Common myeloid progenitor, CD34-positive (primary cell): ENCODE measurements around the gene ZC3H11A.
"Not testable (repeated sequence)": the region's sequence is repeated elsewhere in the genome, so short reads cannot be mapped to it uniquely, and the experiment has no call there.

Experiments used
- CTCF ChIA-PET: fragments of 350-600 bp; sonication (Branson Sonifier 250); formaldehyde crosslinking; loops from one replicate; lab custom pipeline; 2021; ENCODE audit warnings: antibody characterized with exemption; lab: Charles Lee
- POLR2A ChIA-PET: fragments of 350-600 bp; sonication (Branson Sonifier 250); formaldehyde crosslinking; loops from one replicate; lab custom pipeline; 2021; ENCODE audit warnings: antibody characterized with exemption; lab: Charles Lee
- DNase-seq, 3 donors: peaks; one replicate each; pipeline versions ENCODE4 v3.0.0 to v3.0.0-alpha.2; 2013
- H3K27ac ChIP-seq, 2 experiments: 1 replicate in 1 of 2; 2 replicates in 1 of 2; pipeline ENCODE4 v1.7.0; 2013; ENCODE audit warnings: inconsistent platforms in 2 of 2, low read length in 2 of 2, mild to moderate bottlenecking in 2 of 2, low read depth in 1 of 2, moderate library complexity in 1 of 2; ENCODE audit not compliant: severe bottlenecking in 2 of 2, insufficient read depth in 1 of 2, poor library complexity in 1 of 2
- H3K27me3 ChIP-seq, 5 experiments: replicated peaks in 2 of 5; 1 replicate in 3 of 5; 2 replicates in 2 of 5; pipeline versions ENCODE4 v1.6.1 to v1.7.0; 2013; ENCODE audit warnings: low read length in 4 of 5, mild to moderate bottlenecking in 2 of 5, moderate library complexity in 2 of 5, inconsistent platforms in 1 of 5; ENCODE audit not compliant: insufficient read depth in 5 of 5, control insufficient read depth in 4 of 5
- H3K36me3 ChIP-seq, 4 experiments: 1 replicate in 2 of 4; 2 replicates in 2 of 4; pipeline versions ENCODE4 v1.6.1 to v1.7.0; 2013; ENCODE audit warnings: low read length in 3 of 4, control low read depth in 1 of 4, mild to moderate bottlenecking in 1 of 4; ENCODE audit not compliant: control insufficient read depth in 4 of 4, insufficient read depth in 4 of 4
- H3K4me1 ChIP-seq, 4 experiments: 1 replicate in 3 of 4; 2 replicates in 1 of 4; pipeline versions ENCODE4 v1.6.1 to v1.7.1; 2013; ENCODE audit warnings: low read length in 3 of 4, mild to moderate bottlenecking in 3 of 4, control low read depth in 1 of 4, inconsistent platforms in 1 of 4, moderate library complexity in 1 of 4; ENCODE audit not compliant: control insufficient read depth in 4 of 4, insufficient read depth in 4 of 4; ENCODE audit errors: control extremely low read depth in 1 of 4
- H3K4me3 ChIP-seq, 7 experiments: 1 replicate in 4 of 7; 2 replicates in 3 of 7; pipeline versions ENCODE4 v1.5.1 to v1.7.0; 2013; ENCODE audit warnings: mild to moderate bottlenecking in 7 of 7, low read length in 6 of 7, moderate library complexity in 6 of 7, inconsistent platforms in 2 of 7, low read depth in 2 of 7, control low read depth in 1 of 7; ENCODE audit not compliant: insufficient read depth in 4 of 7, control insufficient read depth in 1 of 7; ENCODE audit errors: extremely low read depth in 1 of 7
- H3K9me3 ChIP-seq, 5 experiments: 1 replicate in 4 of 5; 2 replicates in 1 of 5; pipeline versions ENCODE4 v1.6.1 to v1.7.1; 2013; ENCODE audit warnings: low read length in 4 of 5, mild to moderate bottlenecking in 2 of 5, inconsistent platforms in 1 of 5, low read depth in 1 of 5, moderate library complexity in 1 of 5; ENCODE audit not compliant: control insufficient read depth in 4 of 5, insufficient read depth in 2 of 5; ENCODE audit errors: control extremely low read depth in 1 of 5
- WGBS: methylation state at CpG from one replicate; pipeline ENCODE4 v1.1.5; 2013; ENCODE audit not compliant: insufficient coverage; 5-methylcytosine and 5-hydroxymethylcytosine counted together

Gene ZC3H11A

GRCh38 chr1:203758749-203759148, 36.7 kb upstream of the ZC3H11A start:
- H3K4me3 ChIP-seq, H3K4me1 ChIP-seq, H3K36me3 ChIP-seq, H3K27ac ChIP-seq, H3K9me3 ChIP-seq, DNase-seq, H3K27me3 ChIP-seq, CTCF ChIA-PET: not testable (repeated sequence)
- 100% methylated on average over 1 of the region's 2 CpGs for WGBS
- POLR2A ChIA-PET: interaction anchor here (0.6 kb wide), 1 partner anchor 26 kb away, joined by 7 read pairs; no protein-coding TSS in a partner anchor

- POLR2A ChIA-PET: no interaction called here
These were observed 34.9 kb upstream of the ZC3H11A start for GRCh38 chr1:203760506-203760905.

GRCh38 chr1:203761958-203762357, 33.5 kb upstream of the ZC3H11A start:
- WGBS: 100% methylated on average over 4 of the region's 7 CpGs

More at GRCh38 chr1:203760506-203760905, 34.9 kb upstream of the ZC3H11A start:
- no peaks in the 10 kb centered on the region for H3K36me3 ChIP-seq
- WGBS: 100% methylated on average over 1 of the region's 3 CpGs
- no peak overlapping the region for H3K27ac ChIP-seq
- peaks cover 2 to 22% (median 5%) of the 10 kb centered on the region in 4 experiments for H3K4me1 ChIP-seq
- no peak for DNase-seq
- H3K9me3 ChIP-seq: no peaks in the 10 kb centered on the region
- no peak overlapping the region for H3K4me3 ChIP-seq
- CTCF ChIA-PET: no interaction called here
- no peaks in the 10 kb centered on the region for H3K27me3 ChIP-seq

GRCh38 chr1:203763505-203763904, 31.9 kb upstream of the ZC3H11A start:
- ChIA-PET POLR2A (no interaction called here), CTCF (interaction anchor here (1.3 kb wide), 1 partner anchor 23 kb away, joined by 3 read pairs; no protein-coding TSS in a partner anchor)
- 100% methylated on average over 1 of the region's 1 CpG for WGBS

More at GRCh38 chr1:203761958-203762357, 33.5 kb upstream of the ZC3H11A start:
- POLR2A ChIA-PET, H3K27ac ChIP-seq, DNase-seq, CTCF ChIA-PET, H3K27me3 ChIP-seq, H3K4me3 ChIP-seq, H3K36me3 ChIP-seq, H3K9me3 ChIP-seq: not testable (repeated sequence)
- H3K4me1 ChIP-seq: peaks cover 2 to 22% (median 7%) of the 10 kb centered on the region in 4 experiments

GRCh38 chr1:203764105-203765028, 31.1 kb upstream of the ZC3H11A start:
- peaks cover 2 to 30% (median 16%) of the 10 kb centered on the region in 4 experiments for H3K4me1 ChIP-seq
- H3K36me3 ChIP-seq: no peaks in the 10 kb centered on the region
- H3K27ac ChIP-seq: no peak overlapping the region
- no peak overlapping the region for H3K4me3 ChIP-seq
- H3K9me3 ChIP-seq: no peaks in the 10 kb centered on the region
- ChIA-PET POLR2A (no interaction called here), CTCF (interaction anchor here (1.7 to 2.3 kb wide), 2 partner anchors 11 to 15 kb away, joined by 5 to 7 read pairs; no protein-coding TSS in a partner anchor)
- 90% methylated on average over 2 of the region's 3 CpGs for WGBS
- H3K27me3 ChIP-seq: no peaks in the 10 kb centered on the region
- DNase-seq: no peak

More at GRCh38 chr1:203763505-203763904, 31.9 kb upstream of the ZC3H11A start:
- no peak for DNase-seq
- Histone ChIP-seq H3K27ac (no peak overlapping the region), H3K4me1 (peaks cover 2 to 24% (median 9%) of the 10 kb centered on the region in 4 experiments), H3K4me3 (no peak overlapping the region), H3K27me3 (no peaks in the 10 kb centered on the region), H3K9me3 (no peaks in the 10 kb centered on the region), H3K36me3 (no peaks in the 10 kb centered on the region)

GRCh38 chr1:203765029-203765837, 30.2 kb upstream of the ZC3H11A start, which contains the start of gene LAX1:
LAX1 (plus strand) TSS chr1:203765183; CDS start chr1:203765566, 383 bp downstream.
- H3K4me1 ChIP-seq: peaks cover 5 to 35% (median 22%) of the 10 kb centered on the region in 4 experiments
- peak in 2 of 3 donors; percentile 75 to 82 for DNase-seq
- WGBS: 88% methylated on average over 15 of the region's 16 CpGs

More at GRCh38 chr1:203765029-203765837, 30.2 kb upstream of the ZC3H11A start, which contains the start of gene LAX1:
- CTCF ChIA-PET: interaction anchor here (1.5 to 2.3 kb wide), 3 partner anchors 11 to 19 kb away, joined by 3 to 7 read pairs (median 5); no protein-coding TSS in a partner anchor
- no peaks in the 10 kb centered on the region for H3K36me3 ChIP-seq
- H3K9me3 ChIP-seq: no peaks in the 10 kb centered on the region
- peak within 1 kb of the TSS in 2 of 7 experiments; percentile 20 to 31 for H3K4me3 ChIP-seq
- POLR2A ChIA-PET: interaction anchor here (0.5 to 0.6 kb wide), 2 partner anchors 139 to 1430 kb away, joined by 3 read pairs; partner anchors contain the start of gene ATP2B4
- no peaks in the 10 kb centered on the region for H3K27me3 ChIP-seq
- H3K27ac ChIP-seq: peak within 1 kb of the TSS in 1 of 2 experiments; percentile 18
